PC-3 (cell line): ENCODE results near the gene WDFY4. TPM values are rescaled to one million over a fixed set of nuclear protein-coding genes. Genes with fewer than 3 reads are reported as not detected.

Experiments used
- ATAC-seq: fragments of 200-7000 bp; cut with Tn5 transposase; 2 replicates; pipeline ENCODE4 v1.9.1; 2020; ENCODE audit warnings: mild to moderate bottlenecking, moderate library complexity
- BruUV-seq: library from RNA; stranded (reverse); fragments of 400-500 nt; replicated peaks from 2 replicates; lab custom pipeline; 2021; lab: Mats Ljungman, UMichigan
- CTCF ChIA-PET: fragments of 300-600 bp; sonication (Branson Sonifier 250); formaldehyde crosslinking; loops from one replicate; lab custom pipeline; 2022; ENCODE audit warnings: antibody characterized with exemption; lab: Charles Lee
- POLR2A ChIA-PET: fragments of 300-600 bp; sonication (Branson Sonifier 250); formaldehyde crosslinking; loops from one replicate; lab custom pipeline; 2022; ENCODE audit warnings: antibody characterized with exemption; ENCODE audit not compliant: unreplicated experiment; lab: Charles Lee
- DNase-seq: peaks from one replicate; pipeline ENCODE4 v3.0.0-alpha.2; 2015
- H2AFZ ChIP-seq: fragments of 300-600 bp; sonication (generic); 2 replicates; pipeline ENCODE4 v1.6.0; 2016; ENCODE audit warnings: antibody characterized with exemption, low read length
- H3F3A ChIP-seq: fragments of 300-600 bp; sonication (generic); one replicate; pipeline ENCODE4 v1.6.0; 2017; ENCODE audit warnings: antibody characterized with exemption, low read length, control low read depth, mild to moderate bottlenecking; ENCODE audit not compliant: unreplicated experiment
- H3K27ac ChIP-seq: fragments of 300-600 bp; sonication (generic); 2 replicates; pipeline ENCODE4 v1.5.1; 2016; ENCODE audit warnings: mild to moderate bottlenecking, low read length
- H3K27me3 ChIP-seq: fragments of 300-600 bp; sonication (generic); 2 replicates; pipeline ENCODE4 v1.6.1; 2016; ENCODE audit warnings: low read length, mixed read lengths
- H3K36me3 ChIP-seq: fragments of 300-600 bp; sonication (generic); 2 replicates; pipeline ENCODE4 v1.6.1; 2016; ENCODE audit warnings: low read depth, mixed run types, low read length, mixed read lengths
- H3K4me1 ChIP-seq: fragments of 300-600 bp; sonication (generic); 2 replicates; pipeline ENCODE4 v1.5.1; 2016; ENCODE audit warnings: low read length; ENCODE audit not compliant: insufficient read depth
- H3K4me2 ChIP-seq: fragments of 300-600 bp; sonication (generic); 2 replicates; pipeline ENCODE4 v1.6.0; 2016; ENCODE audit warnings: low read length
- H3K4me3 ChIP-seq: fragments of 300-600 bp; sonication (generic); 2 replicates; pipeline ENCODE4 v1.5.1; 2016; ENCODE audit warnings: mild to moderate bottlenecking, low read length, mixed read lengths
- H3K79me2 ChIP-seq: fragments of 300-600 bp; sonication (generic); 2 replicates; pipeline ENCODE4 v1.6.1; 2017; ENCODE audit warnings: low read length, mixed read lengths
- H3K9ac ChIP-seq: fragments of 300-600 bp; sonication (generic); 2 replicates; pipeline ENCODE4 v1.6.0; 2016; ENCODE audit warnings: mild to moderate bottlenecking, low read length
- H3K9me2 ChIP-seq: fragments of 300-600 bp; sonication (generic); replicated peaks from 2 replicates; pipeline ENCODE4 v1.6.1; 2016; ENCODE audit warnings: mixed run types, low read length, mixed read lengths
- H3K9me3 ChIP-seq: fragments of 300-600 bp; sonication (generic); 2 replicates; pipeline ENCODE4 v1.6.1; 2016; ENCODE audit warnings: low read length, mixed read lengths
- H4K20me1 ChIP-seq: fragments of 300-600 bp; sonication (generic); 2 replicates; pipeline ENCODE4 v1.6.1; 2016; ENCODE audit warnings: low read length, mixed read lengths
- CTCF ChIP-seq: fragments of 300-600 bp; sonication (generic); conservative IDR thresholded peaks from 2 replicates; pipeline ENCODE4 v1.5.1; 2017; ENCODE audit warnings: antibody characterized with exemption, low read depth, mild to moderate bottlenecking, low read length
- EZH2 ChIP-seq: fragments of 300-600 bp; sonication (generic); IDR thresholded peaks from one replicate; pipeline ENCODE4 v1.6.1; 2017; ENCODE audit warnings: antibody characterized with exemption, mild to moderate bottlenecking, low read length; ENCODE audit not compliant: unreplicated experiment
- EZH2phosphoT487 ChIP-seq: fragments of 300-600 bp; sonication (generic); IDR thresholded peaks from 2 replicates; pipeline ENCODE4 v1.6.1; 2018; ENCODE audit warnings: mild to moderate bottlenecking, antibody characterized with exemption, low read length, borderline replicate concordance
- intact Hi-C: fragments of 100-400 bp; cut with micrococcal nuclease; formaldehyde crosslinking; loops from 2 replicates; pipeline ENCODE4 v1.9.0; 2023
- total RNA-seq: library from RNA; depleted of rRNA; stranded (reverse); fragments of >200 nt; gene quantifications from 2 replicates; pipeline ENCODE4 v1.2.3, GENCODE V29; 2014

Gene WDFY4
- total RNA-seq, 1 experiment from 2014 or later: not detected

GRCh38 chr10:48934672-48935501 lies 250.2 kb downstream of the WDFY4 start:
- CTCF ChIA-PET: no interaction called here
- intact Hi-C loops: no loop called here
- ATAC-seq: no peak; the same call in 1 of the 2 replicates

GRCh38 chr10:48935577-48935976 lies 250.9 kb downstream of the WDFY4 start:
- Histone ChIP-seq H3K79me2 (no peaks in the 10 kb centered on the region), H4K20me1 (no peaks in the 10 kb centered on the region), H3K4me1 (no peaks in the 10 kb centered on the region), H3K27ac (no peak overlapping the region), H3K9me2 (no peaks in the 10 kb centered on the region), H2AFZ (no peak overlapping the region), H3K4me2 (no peak overlapping the region), H3K36me3 (no peaks in the 10 kb centered on the region), H3K4me3 (no peak overlapping the region), H3F3A (no peaks in the 10 kb centered on the region), H3K27me3 (peaks cover 90% of the 10 kb centered on the region), H3K9ac (no peak overlapping the region), H3K9me3 (no peaks in the 10 kb centered on the region)
- DNase-seq (no peak), ATAC-seq (no peak)
- no peak for TF ChIP-seq CTCF
- TF ChIP-seq EZH2phosphoT487: no peak
- no peak for TF ChIP-seq EZH2
- BruUV-seq: no TSS peak
- POLR2A ChIA-PET: no interaction called here
- CTCF ChIA-PET: no interaction called here
- intact Hi-C loops: no loop called here

More at GRCh38 chr10:48934672-48935501, 250.2 kb downstream of the WDFY4 start:
- Histone ChIP-seq H3F3A (no peaks in the 10 kb centered on the region), H3K9me3 (no peaks in the 10 kb centered on the region), H3K36me3 (no peaks in the 10 kb centered on the region), H3K79me2 (no peaks in the 10 kb centered on the region), H4K20me1 (no peaks in the 10 kb centered on the region), H3K4me1 (no peaks in the 10 kb centered on the region), H2AFZ (no peak overlapping the region), H3K4me3 (no peak overlapping the region), H3K4me2 (no peak overlapping the region), H3K9me2 (no peaks in the 10 kb centered on the region), H3K9ac (no peak overlapping the region), H3K27ac (no peak overlapping the region), H3K27me3 (peaks cover 89% of the 10 kb centered on the region)
- no TSS peak for BruUV-seq
- no peak for DNase-seq
- TF ChIP-seq EZH2phosphoT487 (no peak), CTCF (no peak), EZH2 (no peak)
- POLR2A ChIA-PET: interaction anchor here (0.7 kb wide), 1 partner anchor 481 kb away, joined by 8 read pairs; no protein-coding TSS in a partner anchor

GRCh38 chr10:48937796-48938195 lies 253.1 kb downstream of the WDFY4 start:
- DNase-seq (no peak), ATAC-seq (no peak)
- no peaks in the 10 kb centered on the region for H3K79me2 ChIP-seq
- H3K4me1 ChIP-seq: no peaks in the 10 kb centered on the region
- ChIA-PET CTCF (no interaction called here), POLR2A (no interaction called here)
- H4K20me1 ChIP-seq: no peaks in the 10 kb centered on the region
- no peak overlapping the region for H3K4me2 ChIP-seq
- no peaks in the 10 kb centered on the region for H3K9me3 ChIP-seq
- H3K9ac ChIP-seq: no peak overlapping the region
- H3K4me3 ChIP-seq: no peak overlapping the region
- TF ChIP-seq EZH2 (no peak), CTCF (no peak), EZH2phosphoT487 (no peak)
- BruUV-seq: no TSS peak
- peaks cover 88% of the 10 kb centered on the region for H3K27me3 ChIP-seq
- H2AFZ ChIP-seq: no peak overlapping the region
- H3K9me2 ChIP-seq: no peaks in the 10 kb centered on the region
- H3K27ac ChIP-seq: no peak overlapping the region
- no peaks in the 10 kb centered on the region for H3F3A ChIP-seq
- no peaks in the 10 kb centered on the region for H3K36me3 ChIP-seq
- intact Hi-C loops: no loop called here
